HUES64 (cell line): ENCODE results near the gene C17orf107. TPM values are rescaled to one million over a fixed set of nuclear protein-coding genes. Genes with fewer than 3 reads are reported as not detected.
A peak's percentile ranks its signal among the peaks of the same experiment; 100 is the strongest.
"Not testable (repeated sequence)": the region's sequence is repeated elsewhere in the genome, so short reads cannot be mapped to it uniquely, and the experiment has no call there.

Experiments
- H3K27ac ChIP-seq: 2 replicates; pipeline ENCODE4 v1.7.0; 2013; ENCODE audit warnings: low read depth, low read length, inconsistent platforms
- H3K27me3 ChIP-seq: 2 replicates; pipeline ENCODE4 v1.6.1; 2013; ENCODE audit warnings: mild to moderate bottlenecking, low read length; ENCODE audit not compliant: insufficient read depth
- H3K36me3 ChIP-seq: 2 replicates; pipeline ENCODE4 v1.6.1; 2013; ENCODE audit warnings: mild to moderate bottlenecking, low read length; ENCODE audit not compliant: insufficient read depth
- H3K4me1 ChIP-seq: 2 replicates; pipeline ENCODE4 v1.6.1; 2013; ENCODE audit warnings: mild to moderate bottlenecking, low read length, moderate library complexity; ENCODE audit not compliant: insufficient read depth
- H3K4me3 ChIP-seq: 2 replicates; pipeline ENCODE4 v1.5.1; 2013; ENCODE audit warnings: mild to moderate bottlenecking, low read length, moderate library complexity
- H3K9ac ChIP-seq: 2 replicates; pipeline ENCODE4 v1.6.1; 2013; ENCODE audit warnings: mild to moderate bottlenecking, low read depth, low read length
- H3K9me3 ChIP-seq: 2 replicates; pipeline ENCODE4 v1.6.1; 2013; ENCODE audit warnings: low read depth, low read length; ENCODE audit not compliant: insufficient read depth
- WGBS: fragments of 150-250, 120-280 bp; methylation state at CpG from one replicate; pipeline ENCODE4 v1.1.7; 2013; ENCODE audit warnings: missing lambda C conversion rate; 5-methylcytosine and 5-hydroxymethylcytosine counted together
- polyA plus RNA-seq, 2 experiments: library from polyadenylated mRNA; stranded (reverse); fragments of 50-300 nt; gene quantifications; one replicate each; pipeline ENCODE4 v1.2.3, GENCODE V29; 2013

Gene C17orf107
- 0.65 TPM for polyA plus RNA-seq (2013, experiment 1 of 2)
- polyA plus RNA-seq (2013, experiment 2 of 2) = 0.76 TPM

GRCh38 chr17:4899341-4900230, at the start of gene C17orf107:
Gene C17orf107 (plus strand): TSS chr17:4899536. CDS start chr17:4899763, 227 bp downstream.
- Histone ChIP-seq H3K27me3 (no peaks in the 10 kb centered on the region), H3K9ac (peak within 1 kb of the TSS; percentile 43), H3K4me1 (no peaks in the 10 kb centered on the region), H3K36me3 (peaks cover 21% of the 10 kb centered on the region), H3K27ac (0 out of 2 replicates have a peak within 1 kb of the TSS, but pooled peaks have one; percentile 10), H3K9me3 (no peaks in the 10 kb centered on the region), H3K4me3 (peak within 1 kb of the TSS; percentile 58)
- 93% methylated on average over 60 of the region's 60 CpGs for WGBS

GRCh38 chr17:4850246-4850645, 49.1 kb upstream of the C17orf107 start:
- 72% methylated on average over 2 of the region's 2 CpGs for WGBS
- peak overlapping the region; percentile 45; the same call in 1 of the 2 replicates for H3K27ac ChIP-seq
- H3K9me3 ChIP-seq = no peaks in the 10 kb centered on the region
- peaks cover 41% of the 10 kb centered on the region for H3K4me1 ChIP-seq
- H3K4me3 ChIP-seq = no peak overlapping the region
- H3K36me3 ChIP-seq = no peaks in the 10 kb centered on the region
- H3K9ac ChIP-seq = no peak overlapping the region
- no peaks in the 10 kb centered on the region for H3K27me3 ChIP-seq

GRCh38 chr17:4851084-4851483, 48.3 kb upstream of the C17orf107 start:
- peaks cover 45% of the 10 kb centered on the region for H3K4me1 ChIP-seq
- no peak overlapping the region for H3K4me3 ChIP-seq
- no peaks in the 10 kb centered on the region for H3K36me3 ChIP-seq
- H3K9ac ChIP-seq = no peak overlapping the region
- WGBS = 94% methylated on average over 3 of the region's 3 CpGs
- peak overlapping the region; percentile 39; the same call in 1 of the 2 replicates for H3K27ac ChIP-seq
- H3K27me3 ChIP-seq = no peaks in the 10 kb centered on the region
- no peaks in the 10 kb centered on the region for H3K9me3 ChIP-seq

- Histone ChIP-seq H3K36me3 (no peaks in the 10 kb centered on the region), H3K27ac (no peak overlapping the region), H3K27me3 (no peaks in the 10 kb centered on the region), H3K9ac (no peak overlapping the region), H3K4me1 (peaks cover 55% of the 10 kb centered on the region), H3K9me3 (no peaks in the 10 kb centered on the region), H3K4me3 (no peak overlapping the region)
Observed at GRCh38 chr17:4852567-4853207, 46.6 kb upstream of the C17orf107 start.

GRCh38 chr17:4853208-4853671, 46.1 kb upstream of the C17orf107 start:
- no peaks in the 10 kb centered on the region for H3K9me3 ChIP-seq
- H3K4me3 ChIP-seq = no peak overlapping the region
- H3K4me1 ChIP-seq = peaks cover 60% of the 10 kb centered on the region
- no peak overlapping the region for H3K27ac ChIP-seq
- H3K36me3 ChIP-seq = no peaks in the 10 kb centered on the region
- WGBS = 92% methylated on average over 2 of the region's 2 CpGs
- no peak overlapping the region for H3K9ac ChIP-seq
- no peaks in the 10 kb centered on the region for H3K27me3 ChIP-seq

GRCh38 chr17:4854111-4854681, 45.1 kb upstream of the C17orf107 start:
- H3K27me3 ChIP-seq = no peaks in the 10 kb centered on the region
- H3K4me3 ChIP-seq = no peak overlapping the region
- 84% methylated on average over 5 of the region's 5 CpGs for WGBS
- peak overlapping the region; percentile 11; the same call in 1 of the 2 replicates for H3K27ac ChIP-seq
- no peaks in the 10 kb centered on the region for H3K9me3 ChIP-seq
- H3K4me1 ChIP-seq = peaks cover 63% of the 10 kb centered on the region
- H3K36me3 ChIP-seq = no peaks in the 10 kb centered on the region
- peak overlapping the region; percentile 13; the same call in 1 of the 2 replicates for H3K9ac ChIP-seq

GRCh38 chr17:4856271-4856936, 42.9 kb upstream of the C17orf107 start:
- H3K27me3 ChIP-seq = no peaks in the 10 kb centered on the region
- 90% methylated on average over 17 of the region's 17 CpGs for WGBS
- no peak overlapping the region for H3K9ac ChIP-seq
- no peaks in the 10 kb centered on the region for H3K9me3 ChIP-seq
- peaks cover 60% of the 10 kb centered on the region for H3K4me1 ChIP-seq
- H3K27ac ChIP-seq = no peak overlapping the region
- peaks cover 5% of the 10 kb centered on the region; the same call in 1 of the 2 replicates for H3K36me3 ChIP-seq
- no peak overlapping the region for H3K4me3 ChIP-seq

GRCh38 chr17:4856937-4857314, 42.4 kb upstream of the C17orf107 start:
- 94% methylated on average over 7 of the region's 7 CpGs for WGBS
- peaks cover 60% of the 10 kb centered on the region for H3K4me1 ChIP-seq

GRCh38 chr17:4857347-4857746, 42.0 kb upstream of the C17orf107 start:
- not testable (repeated sequence) for H3K36me3 ChIP-seq, H3K4me3 ChIP-seq, H3K27me3 ChIP-seq, H3K9me3 ChIP-seq
- Histone ChIP-seq H3K9ac (peak overlapping the region; percentile 5; the same call in 1 of the 2 replicates), H3K27ac (peak overlapping the region; percentile 71; the same call in 1 of the 2 replicates), H3K4me1 (peaks cover 60% of the 10 kb centered on the region)
- whole genome bisulfite sequencing = 74% methylated on average over 7 of the region's 7 CpGs

More at GRCh38 chr17:4856937-4857314, 42.4 kb upstream of the C17orf107 start:
- no peak overlapping the region for H3K4me3 ChIP-seq
- peaks cover 5% of the 10 kb centered on the region; the same call in 1 of the 2 replicates for H3K36me3 ChIP-seq
- H3K9me3 ChIP-seq = no peaks in the 10 kb centered on the region
- no peaks in the 10 kb centered on the region for H3K27me3 ChIP-seq
- no peak overlapping the region for H3K9ac ChIP-seq
- no peak overlapping the region for H3K27ac ChIP-seq

GRCh38 chr17:4858068-4858881, 41.1 kb upstream of the C17orf107 start:
- 58% methylated on average over 7 of the region's 7 CpGs for WGBS
- H3K9ac ChIP-seq = peak overlapping the region; percentile 5
- H3K9me3 ChIP-seq = no peaks in the 10 kb centered on the region
- H3K27ac ChIP-seq = peak overlapping the region; percentile 72
- no peak overlapping the region; the same call in 1 of the 2 replicates for H3K4me3 ChIP-seq
- H3K27me3 ChIP-seq = no peaks in the 10 kb centered on the region
- H3K36me3 ChIP-seq = peaks cover 5% of the 10 kb centered on the region; the same call in 1 of the 2 replicates
- H3K4me1 ChIP-seq = peaks cover 60% of the 10 kb centered on the region
